Measurements from ENCODE around the gene KRTAP4-1. TPM values are rescaled to one million over a fixed set of nuclear protein-coding genes. Genes with fewer than 3 reads are reported as not detected.

The KRTAP4-1 gene
- polyA plus RNA-seq, 1 experiment: 0.12 TPM

DNA sequence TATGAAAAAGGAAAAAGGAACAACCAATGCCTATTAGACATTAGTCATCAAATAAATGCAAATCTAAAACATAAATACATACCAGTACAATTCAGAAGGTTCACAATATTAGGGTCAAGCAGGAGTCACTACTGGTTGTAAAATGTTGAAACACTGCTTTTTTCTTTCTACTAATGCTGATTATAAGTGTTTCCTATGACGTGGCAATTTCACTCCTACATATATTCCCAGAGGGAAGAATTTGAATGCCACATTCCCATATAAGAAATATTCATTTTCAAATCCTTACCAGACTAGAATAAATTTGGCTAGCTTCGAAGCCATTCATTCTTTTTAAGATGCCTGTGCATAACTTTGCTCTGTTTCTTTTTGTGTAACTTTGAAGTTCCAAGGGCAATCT, 39.1 kb upstream of the KRTAP4-1 start:
- CTCF ChIA-PET: no interaction called here
- H3K36me3 ChIP-seq (ENCODE audit: control insufficient read depth, insufficient read depth, low read length): no peaks in the 10 kb centered on the region
- TF ChIP-seq, protein P1, sequence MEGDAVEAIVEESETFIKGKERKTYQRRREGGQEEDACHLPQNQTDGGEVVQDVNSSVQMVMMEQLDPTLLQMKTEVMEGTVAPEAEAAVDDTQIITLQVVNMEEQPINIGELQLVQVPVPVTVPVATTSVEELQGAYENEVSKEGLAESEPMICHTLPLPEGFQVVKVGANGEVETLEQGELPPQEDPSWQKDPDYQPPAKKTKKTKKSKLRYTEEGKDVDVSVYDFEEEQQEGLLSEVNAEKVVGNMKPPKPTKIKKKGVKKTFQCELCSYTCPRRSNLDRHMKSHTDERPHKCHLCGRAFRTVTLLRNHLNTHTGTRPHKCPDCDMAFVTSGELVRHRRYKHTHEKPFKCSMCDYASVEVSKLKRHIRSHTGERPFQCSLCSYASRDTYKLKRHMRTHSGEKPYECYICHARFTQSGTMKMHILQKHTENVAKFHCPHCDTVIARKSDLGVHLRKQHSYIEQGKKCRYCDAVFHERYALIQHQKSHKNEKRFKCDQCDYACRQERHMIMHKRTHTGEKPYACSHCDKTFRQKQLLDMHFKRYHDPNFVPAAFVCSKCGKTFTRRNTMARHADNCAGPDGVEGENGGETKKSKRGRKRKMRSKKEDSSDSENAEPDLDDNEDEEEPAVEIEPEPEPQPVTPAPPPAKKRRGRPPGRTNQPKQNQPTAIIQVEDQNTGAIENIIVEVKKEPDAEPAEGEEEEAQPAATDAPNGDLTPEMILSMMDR (IDR thresholded peaks at IDR 0.05; ENCODE audit: insufficient read depth, low read depth, low read length): no peak

DNA sequence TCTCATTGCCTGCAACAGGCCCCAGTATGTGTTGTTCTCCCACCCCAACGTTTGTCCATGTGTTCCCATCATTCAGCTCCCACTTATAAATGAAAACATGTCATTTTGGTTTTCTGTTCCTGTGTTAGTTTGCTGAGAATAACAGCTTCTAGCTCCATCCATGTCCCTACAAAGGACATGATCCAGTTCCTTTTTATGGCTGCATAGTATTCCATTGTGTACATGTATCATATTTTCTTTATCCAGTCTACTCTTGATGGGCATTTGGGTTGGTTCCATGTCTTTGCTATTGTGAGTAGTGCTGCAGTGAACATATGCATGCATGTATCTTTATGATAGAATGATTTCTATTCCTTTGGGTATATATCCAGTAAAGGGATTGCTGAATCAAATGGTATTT, 31.0 kb upstream of the KRTAP4-1 start:
- DNase-seq (ENCODE audit: low read depth): no peak
- CTCF ChIA-PET: no interaction called here
- Histone ChIP-seq H3K36me3 (ENCODE audit: control insufficient read depth, insufficient read depth, low read length) (no peaks in the 10 kb centered on the region), H3K4me3 (ENCODE audit: low read depth, low read length) (no peak overlapping the region), H3K27me3 (ENCODE audit: control insufficient read depth, insufficient read depth, low read length) (no peaks in the 10 kb centered on the region)
- TF ChIP-seq, protein P1 (IDR thresholded peaks at IDR 0.05; ENCODE audit: insufficient read depth, low read depth, low read length): no peak
- POLR2A ChIA-PET: no interaction called here

More for the DNA sequence above, 39.1 kb upstream of the KRTAP4-1 start:
- DNase-seq (ENCODE audit: low read depth): no peak
- Histone ChIP-seq H3K4me3 (ENCODE audit: low read depth, low read length) (no peak overlapping the region), H3K27me3 (ENCODE audit: control insufficient read depth, insufficient read depth, low read length) (no peaks in the 10 kb centered on the region)
- POLR2A ChIA-PET: no interaction called here

DNA sequence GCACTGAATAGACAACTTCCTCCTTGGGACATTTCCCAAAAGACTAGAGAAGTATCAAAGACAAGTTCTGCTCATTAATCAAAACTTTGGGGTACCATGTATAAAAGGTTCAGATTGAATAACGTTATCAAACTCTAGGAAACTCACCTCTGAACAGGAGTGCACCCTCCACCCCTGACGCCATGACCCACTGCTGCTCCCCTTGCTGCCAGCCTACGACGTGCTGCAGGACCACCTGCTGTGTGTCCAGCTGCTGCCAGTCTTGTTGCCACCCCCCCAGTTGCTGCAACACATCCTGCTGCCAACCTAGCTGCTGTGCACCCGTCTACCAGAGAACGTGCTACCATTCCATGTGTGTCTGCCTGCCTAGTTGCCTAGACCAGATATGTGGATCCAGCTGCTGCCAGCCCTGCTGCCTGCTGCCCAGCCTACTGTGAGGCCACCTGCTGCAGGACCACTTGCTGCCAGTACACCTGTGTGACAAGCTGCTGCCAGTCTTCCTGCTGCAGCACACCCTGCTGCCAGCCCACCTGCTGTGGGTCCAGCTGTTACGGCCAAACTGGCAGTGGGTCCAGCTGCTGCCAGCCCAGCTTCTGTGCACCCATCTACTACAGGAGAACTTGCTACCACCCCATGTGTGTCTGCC, 27.9 kb upstream of the KRTAP4-1 start:
- Histone ChIP-seq H3K27me3 (ENCODE audit: control insufficient read depth, insufficient read depth, low read length) (no peaks in the 10 kb centered on the region), H3K36me3 (ENCODE audit: control insufficient read depth, insufficient read depth, low read length) (no peaks in the 10 kb centered on the region), H3K4me3 (ENCODE audit: low read depth, low read length) (no peak overlapping the region)
- DNase-seq (ENCODE audit: low read depth): no peak
- TF ChIP-seq, protein P1 (IDR thresholded peaks at IDR 0.05; ENCODE audit: insufficient read depth, low read depth, low read length): no peak
- POLR2A ChIA-PET: interaction anchor here (0.5 kb wide), 1 partner anchor 79 kb away, joined by 3 read pairs; no protein-coding TSS in a partner anchor
- CTCF ChIA-PET: interaction anchor here (1.1 kb wide), 1 partner anchor 109 kb away, joined by 3 read pairs; no protein-coding TSS in a partner anchor

DNA sequence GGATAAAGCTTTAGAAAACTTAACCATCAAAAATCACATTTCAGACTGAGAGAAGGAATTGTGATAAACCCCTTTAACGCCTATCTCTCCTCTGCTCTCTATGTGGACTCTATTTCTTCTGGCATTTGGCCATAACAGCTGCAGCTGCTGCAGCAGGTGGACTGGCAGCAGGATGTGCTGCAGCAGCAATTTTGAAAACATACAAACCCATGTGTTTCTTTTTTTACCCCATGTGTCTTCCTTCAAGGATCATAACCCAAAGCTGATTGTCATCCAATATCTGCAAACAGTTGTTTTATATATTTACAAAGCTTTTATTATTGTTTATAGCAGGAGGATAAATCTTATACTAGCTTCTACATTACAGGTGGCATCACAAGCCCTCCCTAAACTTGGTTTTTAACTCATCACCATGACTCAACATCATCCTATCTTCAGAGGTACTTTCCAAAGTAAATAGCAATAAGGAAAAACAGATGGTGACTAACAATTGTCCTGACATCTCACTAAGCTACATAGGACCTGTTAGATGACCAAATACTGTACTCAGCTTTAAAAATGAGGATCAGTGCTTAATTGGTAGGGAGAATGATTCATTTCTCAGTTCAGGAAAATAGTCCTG, 27.2 kb upstream of the KRTAP4-1 start:
- no peaks in the 10 kb centered on the region for H3K36me3 ChIP-seq (ENCODE audit: control insufficient read depth, insufficient read depth, low read length)
- no peak overlapping the region for H3K4me3 ChIP-seq (ENCODE audit: low read depth, low read length)
- ChIA-PET CTCF (interaction anchor here (1.1 kb wide), 1 partner anchor 110 kb away, joined by 3 read pairs; no protein-coding TSS in a partner anchor), POLR2A (interaction anchor here (0.5 kb wide), 1 partner anchor 78 kb away, joined by 3 read pairs; no protein-coding TSS in a partner anchor)
- DNase-seq (ENCODE audit: low read depth): peak; percentile 52
- H3K27me3 ChIP-seq (ENCODE audit: control insufficient read depth, insufficient read depth, low read length): no peaks in the 10 kb centered on the region
- TF ChIP-seq, protein P1 (IDR thresholded peaks at IDR 0.05; ENCODE audit: insufficient read depth, low read depth, low read length): no peak

DNA sequence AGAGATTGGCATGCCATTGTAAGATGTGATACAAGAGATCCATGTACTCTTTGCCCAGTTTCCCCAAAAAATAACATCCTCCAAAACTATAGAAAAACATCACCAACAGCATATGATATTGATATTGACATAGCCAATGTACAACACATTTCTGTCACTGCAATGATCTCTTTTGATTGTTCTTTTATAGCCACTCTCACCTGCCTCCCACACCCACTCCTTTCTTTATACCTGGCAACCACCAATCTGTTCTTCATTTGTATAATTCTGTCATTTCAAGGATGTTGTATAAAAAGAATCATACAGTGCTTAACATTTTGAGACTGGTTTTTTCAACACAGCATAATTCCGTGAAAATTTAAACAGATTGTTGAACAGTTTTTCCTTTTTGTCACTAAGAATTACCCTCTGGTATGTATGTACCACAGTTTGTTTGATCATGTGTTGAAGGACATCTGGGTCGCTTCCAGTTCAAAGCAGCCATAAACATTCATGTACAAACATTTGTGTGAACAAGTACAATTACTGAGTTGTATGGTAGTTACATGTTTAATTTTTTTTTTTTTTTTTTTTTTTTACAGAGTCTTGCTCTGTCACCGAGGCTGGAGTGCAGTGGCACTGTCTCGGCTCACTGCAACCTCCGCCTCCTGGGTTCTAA, 14.8 kb upstream of the KRTAP4-1 start:
- Histone ChIP-seq H3K36me3 (ENCODE audit: control insufficient read depth, insufficient read depth, low read length) (no peaks in the 10 kb centered on the region), H3K27me3 (ENCODE audit: control insufficient read depth, insufficient read depth, low read length) (no peaks in the 10 kb centered on the region), H3K4me3 (ENCODE audit: low read depth, low read length) (no peak overlapping the region)
- DNase-seq (ENCODE audit: low read depth): no peak
- POLR2A ChIA-PET: no interaction called here
- TF ChIP-seq, protein P1 (IDR thresholded peaks at IDR 0.05; ENCODE audit: insufficient read depth, low read depth, low read length): no peak
- CTCF ChIA-PET: no interaction called here
